GM23338 (cell line): ENCODE results near the gene OR13C3. TPM values are rescaled to one million over a fixed set of nuclear protein-coding genes. Genes with fewer than 3 reads are reported as not detected.

ENCODE experiments used
- ATAC-seq: fragments of 200-7000 bp; cut with Tn5 transposase; 3 replicates; pipeline ENCODE4 v1.9.1; 2020
- DNase-seq: peaks from one replicate; pipeline ENCODE4 v3.0.0-alpha.2; 2015; ENCODE audit warnings: low spot score
- H2AFZ ChIP-seq: fragments of 200-600 bp; sonication (generic); 2 replicates; pipeline ENCODE4 v1.8.0; 2016; ENCODE audit warnings: antibody characterized with exemption, mild to moderate bottlenecking, moderate library complexity
- H3F3A ChIP-seq: fragments of 200-600 bp; sonication (generic); replicated peaks from 2 replicates; pipeline ENCODE4 v1.8.0; 2017; ENCODE audit warnings: antibody characterized with exemption, mixed run types, low read depth
- H3K27ac ChIP-seq: fragments of 200-600 bp; sonication (generic); 2 replicates; pipeline ENCODE4 v1.6.1; 2016; ENCODE audit warnings: low read depth
- H3K27me3 ChIP-seq: fragments of 200-600 bp; sonication (generic); 2 replicates; pipeline ENCODE4 v1.8.0; 2016; ENCODE audit warnings: mild to moderate bottlenecking, mixed run types, moderate library complexity; ENCODE audit not compliant: insufficient read depth
- H3K36me3 ChIP-seq: fragments of 200-600 bp; sonication (generic); 2 replicates; pipeline ENCODE4 v1.8.0; 2016; ENCODE audit warnings: mild to moderate bottlenecking; ENCODE audit not compliant: insufficient read depth
- H3K4me1 ChIP-seq: fragments of 200-600 bp; sonication (generic); 2 replicates; pipeline ENCODE4 v1.8.0; 2016; ENCODE audit warnings: mild to moderate bottlenecking, moderate library complexity; ENCODE audit not compliant: insufficient read depth
- H3K4me2 ChIP-seq: fragments of 200-600 bp; sonication (generic); 2 replicates; pipeline ENCODE4 v1.7.1; 2017; ENCODE audit warnings: mixed run types
- H3K4me3 ChIP-seq: fragments of 200-600 bp; sonication (generic); 2 replicates; pipeline ENCODE4 v1.6.1; 2016; ENCODE audit warnings: mixed run types
- H3K79me2 ChIP-seq: fragments of 200-600 bp; sonication (generic); replicated peaks from 2 replicates; pipeline ENCODE4 v1.8.0; 2017; ENCODE audit warnings: mild to moderate bottlenecking; ENCODE audit not compliant: insufficient read depth
- H3K9me2 ChIP-seq: fragments of 200-600 bp; sonication (generic); 2 replicates; pipeline ENCODE4 v1.8.0; 2017; ENCODE audit not compliant: insufficient read depth
- H4K20me1 ChIP-seq: fragments of 200-600 bp; sonication (generic); replicated peaks from 2 replicates; pipeline ENCODE4 v1.8.0; 2017; ENCODE audit warnings: mild to moderate bottlenecking; ENCODE audit not compliant: insufficient read depth
- H3K27ac Mint-ChIP-seq: 2 replicates; pipeline ENCODE4 v1.8.0; 2020; ENCODE audit warnings: inconsistent platforms, mild to moderate bottlenecking, moderate library complexity, mixed read lengths
- H3K27me3 Mint-ChIP-seq: 3 replicates; pipeline ENCODE4 v1.8.0; 2022; ENCODE audit warnings: low read depth, mild to moderate bottlenecking, moderate library complexity, mixed read lengths, inconsistent platforms; ENCODE audit not compliant: insufficient read depth, poor library complexity
- H3K36me3 Mint-ChIP-seq: 3 replicates; pipeline ENCODE4 v1.8.0; 2021; ENCODE audit warnings: low read depth, mild to moderate bottlenecking, inconsistent platforms, moderate library complexity, mixed read lengths
- H3K4me1 Mint-ChIP-seq: 3 replicates; pipeline ENCODE4 v1.8.0; 2020; ENCODE audit warnings: mild to moderate bottlenecking, inconsistent platforms, mixed read lengths
- H3K4me3 Mint-ChIP-seq: 3 replicates; pipeline ENCODE4 v1.8.0; 2021; ENCODE audit warnings: moderate library complexity, mild to moderate bottlenecking, inconsistent platforms, mixed read lengths
- H3K9me3 Mint-ChIP-seq: 3 replicates; pipeline ENCODE4 v1.8.0; 2020; ENCODE audit warnings: moderate library complexity, mild to moderate bottlenecking, inconsistent platforms, mixed read lengths
- CREB1 ChIP-seq: fragments of 250-450 bp; sonication (Bioruptor Pico); IDR thresholded peaks from 2 replicates; pipeline ENCODE4 v1.5.0; 2020; ENCODE audit warnings: low read depth, mild to moderate bottlenecking, moderate library complexity
- EZH2 ChIP-seq: fragments of 200-600 bp; sonication (generic); IDR thresholded peaks from one replicate; pipeline ENCODE4 v1.8.0; 2017; ENCODE audit warnings: antibody characterized with exemption, mild to moderate bottlenecking, low read depth; ENCODE audit not compliant: unreplicated experiment
- EZH2phosphoT487 ChIP-seq: fragments of 200-600 bp; sonication (generic); IDR thresholded peaks from one replicate; pipeline ENCODE4 v1.8.1; 2018; ENCODE audit warnings: antibody characterized with exemption; ENCODE audit not compliant: unreplicated experiment
- JUNB ChIP-seq: IDR thresholded peaks from one replicate; pipeline ENCODE4 v1.6.1; 2016; ENCODE audit warnings: antibody characterized with exemption; ENCODE audit not compliant: unreplicated experiment
- NANOG ChIP-seq: IDR thresholded peaks from 2 replicates; pipeline ENCODE4 v1.6.1; 2016; ENCODE audit warnings: antibody characterized with exemption, borderline replicate concordance
- POLR2AphosphoS5 ChIP-seq: IDR thresholded peaks from 2 replicates; pipeline ENCODE4 v1.6.1; 2016; ENCODE audit warnings: antibody characterized with exemption, low read depth
- STAT1 ChIP-seq: IDR thresholded peaks from one replicate; pipeline ENCODE4 v1.6.1; 2016; ENCODE audit warnings: antibody characterized with exemption; ENCODE audit not compliant: unreplicated experiment
- ZNF114 ChIP-seq: fragments of 250-450 bp; sonication (Bioruptor Pico); IDR thresholded peaks from 2 replicates; pipeline ENCODE4 v1.5.0; 2020; ENCODE audit warnings: mild to moderate bottlenecking, moderate library complexity
- ZNF331 ChIP-seq: fragments of 250-450 bp; sonication (Bioruptor Pico); IDR thresholded peaks from 2 replicates; pipeline ENCODE4 v1.5.0; 2020; ENCODE audit warnings: low read depth, mild to moderate bottlenecking, moderate library complexity
- polyA plus RNA-seq: library from polyadenylated mRNA; unstranded; fragments of >200 nt; fragmentation: Nextera tagmentation; extraction: Ambion mirVana; gene quantifications from 2 replicates; pipeline ENCODE4 v1.2.1, GENCODE V29; 2016
- total RNA-seq: library from RNA; depleted of rRNA; stranded (reverse); fragments of >200 nt; shearing (Covaris generic); gene quantifications from 2 replicates; pipeline ENCODE4 v1.2.3, GENCODE V29; 2014
- TF ChIP-seq, protein P1 (sequence below): IDR thresholded peaks from 2 replicates; pipeline ENCODE4 v1.6.1; 2016; ENCODE audit warnings: antibody characterized with exemption
- TF ChIP-seq, protein P2 (sequence below), 2 experiments: fragments of 200-600 bp in 1 of 2; sonication (generic) in 1 of 2; conservative IDR thresholded peaks; 2 replicates each; pipeline versions ENCODE4 v1.5.1 to v1.6.1; 2016 to 2017; ENCODE audit warnings: antibody characterized with exemption in 2 of 2, low read depth in 2 of 2, mild to moderate bottlenecking in 2 of 2, moderate library complexity in 1 of 2
- TF ChIP-seq, protein P3 (sequence below): IDR thresholded peaks from one replicate; pipeline ENCODE4 v1.6.1; 2018; ENCODE audit warnings: antibody characterized with exemption; ENCODE audit not compliant: unreplicated experiment
- TF ChIP-seq, protein P4 (sequence below): fragments of 250-450 bp; sonication (Bioruptor Pico); IDR thresholded peaks from 2 replicates; pipeline ENCODE4 v1.5.0; 2020; ENCODE audit warnings: mild to moderate bottlenecking, moderate library complexity

Gene OR13C3
- total and polyA plus RNA-seq, 2 experiments from 2014 or later = not detected

DNA sequence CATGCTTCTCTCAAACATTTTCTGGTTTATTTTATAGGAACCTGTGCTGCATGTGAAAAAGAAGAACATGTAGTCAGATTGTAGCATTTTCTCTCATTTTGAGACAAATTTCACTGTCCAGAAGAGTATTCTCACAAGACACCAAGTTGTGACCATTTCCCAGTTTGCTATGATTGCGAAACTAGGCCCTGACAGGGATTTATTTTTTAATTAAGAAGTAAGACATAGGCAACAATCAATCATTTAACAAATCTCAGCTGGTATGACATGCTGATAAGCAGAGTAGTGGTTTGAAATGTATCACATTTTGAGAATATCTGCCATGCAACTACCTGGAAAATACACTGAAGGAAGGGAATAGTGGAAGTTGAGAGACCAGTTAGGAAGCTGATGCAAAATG, 43.9 kb upstream of the OR13C3 start:
- Mint-ChIP-seq H3K36me3 (no peaks in the 10 kb centered on the region), H3K9me3 (no peaks in the 10 kb centered on the region), H3K27ac (no peak overlapping the region), H3K4me1 (no peaks in the 10 kb centered on the region), H3K27me3 (no peaks in the 10 kb centered on the region), H3K4me3 (no peak overlapping the region)
- H3K4me1 ChIP-seq = no peaks in the 10 kb centered on the region
- H3K27me3 ChIP-seq = no peaks in the 10 kb centered on the region
- H3K4me2 ChIP-seq = no peak overlapping the region
- no peaks in the 10 kb centered on the region for H3K79me2 ChIP-seq
- ATAC-seq (no peak), DNase-seq (no peak)
- H3K4me3 ChIP-seq = no peak overlapping the region
- H3K9me2 ChIP-seq = no peaks in the 10 kb centered on the region
- H3F3A ChIP-seq = no peaks in the 10 kb centered on the region
- H3K36me3 ChIP-seq = no peaks in the 10 kb centered on the region
- no peaks in the 10 kb centered on the region for H4K20me1 ChIP-seq
- no peak for TF ChIP-seq JUNB
- no peak for TF ChIP-seq NANOG
- no peak for TF ChIP-seq EZH2phosphoT487
- TF ChIP-seq, protein P1, sequence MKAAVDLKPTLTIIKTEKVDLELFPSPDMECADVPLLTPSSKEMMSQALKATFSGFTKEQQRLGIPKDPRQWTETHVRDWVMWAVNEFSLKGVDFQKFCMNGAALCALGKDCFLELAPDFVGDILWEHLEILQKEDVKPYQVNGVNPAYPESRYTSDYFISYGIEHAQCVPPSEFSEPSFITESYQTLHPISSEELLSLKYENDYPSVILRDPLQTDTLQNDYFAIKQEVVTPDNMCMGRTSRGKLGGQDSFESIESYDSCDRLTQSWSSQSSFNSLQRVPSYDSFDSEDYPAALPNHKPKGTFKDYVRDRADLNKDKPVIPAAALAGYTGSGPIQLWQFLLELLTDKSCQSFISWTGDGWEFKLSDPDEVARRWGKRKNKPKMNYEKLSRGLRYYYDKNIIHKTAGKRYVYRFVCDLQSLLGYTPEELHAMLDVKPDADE = no peak
- no peak for TF ChIP-seq ZNF331
- TF ChIP-seq POLR2AphosphoS5 = no peak
- no peak for TF ChIP-seq ZNF114 (CRISPR knock-in tag)
- TF ChIP-seq CREB1 (CRISPR knock-in tag) = no peak
- TF ChIP-seq, protein P2, sequence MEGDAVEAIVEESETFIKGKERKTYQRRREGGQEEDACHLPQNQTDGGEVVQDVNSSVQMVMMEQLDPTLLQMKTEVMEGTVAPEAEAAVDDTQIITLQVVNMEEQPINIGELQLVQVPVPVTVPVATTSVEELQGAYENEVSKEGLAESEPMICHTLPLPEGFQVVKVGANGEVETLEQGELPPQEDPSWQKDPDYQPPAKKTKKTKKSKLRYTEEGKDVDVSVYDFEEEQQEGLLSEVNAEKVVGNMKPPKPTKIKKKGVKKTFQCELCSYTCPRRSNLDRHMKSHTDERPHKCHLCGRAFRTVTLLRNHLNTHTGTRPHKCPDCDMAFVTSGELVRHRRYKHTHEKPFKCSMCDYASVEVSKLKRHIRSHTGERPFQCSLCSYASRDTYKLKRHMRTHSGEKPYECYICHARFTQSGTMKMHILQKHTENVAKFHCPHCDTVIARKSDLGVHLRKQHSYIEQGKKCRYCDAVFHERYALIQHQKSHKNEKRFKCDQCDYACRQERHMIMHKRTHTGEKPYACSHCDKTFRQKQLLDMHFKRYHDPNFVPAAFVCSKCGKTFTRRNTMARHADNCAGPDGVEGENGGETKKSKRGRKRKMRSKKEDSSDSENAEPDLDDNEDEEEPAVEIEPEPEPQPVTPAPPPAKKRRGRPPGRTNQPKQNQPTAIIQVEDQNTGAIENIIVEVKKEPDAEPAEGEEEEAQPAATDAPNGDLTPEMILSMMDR (conservative IDR thresholded peaks at IDR 0.05; ENCODE audit: low read depth in 2 of 2) = no peak
- no peak for TF ChIP-seq EZH2
- TF ChIP-seq, protein P3, sequence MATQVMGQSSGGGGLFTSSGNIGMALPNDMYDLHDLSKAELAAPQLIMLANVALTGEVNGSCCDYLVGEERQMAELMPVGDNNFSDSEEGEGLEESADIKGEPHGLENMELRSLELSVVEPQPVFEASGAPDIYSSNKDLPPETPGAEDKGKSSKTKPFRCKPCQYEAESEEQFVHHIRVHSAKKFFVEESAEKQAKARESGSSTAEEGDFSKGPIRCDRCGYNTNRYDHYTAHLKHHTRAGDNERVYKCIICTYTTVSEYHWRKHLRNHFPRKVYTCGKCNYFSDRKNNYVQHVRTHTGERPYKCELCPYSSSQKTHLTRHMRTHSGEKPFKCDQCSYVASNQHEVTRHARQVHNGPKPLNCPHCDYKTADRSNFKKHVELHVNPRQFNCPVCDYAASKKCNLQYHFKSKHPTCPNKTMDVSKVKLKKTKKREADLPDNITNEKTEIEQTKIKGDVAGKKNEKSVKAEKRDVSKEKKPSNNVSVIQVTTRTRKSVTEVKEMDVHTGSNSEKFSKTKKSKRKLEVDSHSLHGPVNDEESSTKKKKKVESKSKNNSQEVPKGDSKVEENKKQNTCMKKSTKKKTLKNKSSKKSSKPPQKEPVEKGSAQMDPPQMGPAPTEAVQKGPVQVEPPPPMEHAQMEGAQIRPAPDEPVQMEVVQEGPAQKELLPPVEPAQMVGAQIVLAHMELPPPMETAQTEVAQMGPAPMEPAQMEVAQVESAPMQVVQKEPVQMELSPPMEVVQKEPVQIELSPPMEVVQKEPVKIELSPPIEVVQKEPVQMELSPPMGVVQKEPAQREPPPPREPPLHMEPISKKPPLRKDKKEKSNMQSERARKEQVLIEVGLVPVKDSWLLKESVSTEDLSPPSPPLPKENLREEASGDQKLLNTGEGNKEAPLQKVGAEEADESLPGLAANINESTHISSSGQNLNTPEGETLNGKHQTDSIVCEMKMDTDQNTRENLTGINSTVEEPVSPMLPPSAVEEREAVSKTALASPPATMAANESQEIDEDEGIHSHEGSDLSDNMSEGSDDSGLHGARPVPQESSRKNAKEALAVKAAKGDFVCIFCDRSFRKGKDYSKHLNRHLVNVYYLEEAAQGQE = no peak
- TF ChIP-seq, protein P4, sequence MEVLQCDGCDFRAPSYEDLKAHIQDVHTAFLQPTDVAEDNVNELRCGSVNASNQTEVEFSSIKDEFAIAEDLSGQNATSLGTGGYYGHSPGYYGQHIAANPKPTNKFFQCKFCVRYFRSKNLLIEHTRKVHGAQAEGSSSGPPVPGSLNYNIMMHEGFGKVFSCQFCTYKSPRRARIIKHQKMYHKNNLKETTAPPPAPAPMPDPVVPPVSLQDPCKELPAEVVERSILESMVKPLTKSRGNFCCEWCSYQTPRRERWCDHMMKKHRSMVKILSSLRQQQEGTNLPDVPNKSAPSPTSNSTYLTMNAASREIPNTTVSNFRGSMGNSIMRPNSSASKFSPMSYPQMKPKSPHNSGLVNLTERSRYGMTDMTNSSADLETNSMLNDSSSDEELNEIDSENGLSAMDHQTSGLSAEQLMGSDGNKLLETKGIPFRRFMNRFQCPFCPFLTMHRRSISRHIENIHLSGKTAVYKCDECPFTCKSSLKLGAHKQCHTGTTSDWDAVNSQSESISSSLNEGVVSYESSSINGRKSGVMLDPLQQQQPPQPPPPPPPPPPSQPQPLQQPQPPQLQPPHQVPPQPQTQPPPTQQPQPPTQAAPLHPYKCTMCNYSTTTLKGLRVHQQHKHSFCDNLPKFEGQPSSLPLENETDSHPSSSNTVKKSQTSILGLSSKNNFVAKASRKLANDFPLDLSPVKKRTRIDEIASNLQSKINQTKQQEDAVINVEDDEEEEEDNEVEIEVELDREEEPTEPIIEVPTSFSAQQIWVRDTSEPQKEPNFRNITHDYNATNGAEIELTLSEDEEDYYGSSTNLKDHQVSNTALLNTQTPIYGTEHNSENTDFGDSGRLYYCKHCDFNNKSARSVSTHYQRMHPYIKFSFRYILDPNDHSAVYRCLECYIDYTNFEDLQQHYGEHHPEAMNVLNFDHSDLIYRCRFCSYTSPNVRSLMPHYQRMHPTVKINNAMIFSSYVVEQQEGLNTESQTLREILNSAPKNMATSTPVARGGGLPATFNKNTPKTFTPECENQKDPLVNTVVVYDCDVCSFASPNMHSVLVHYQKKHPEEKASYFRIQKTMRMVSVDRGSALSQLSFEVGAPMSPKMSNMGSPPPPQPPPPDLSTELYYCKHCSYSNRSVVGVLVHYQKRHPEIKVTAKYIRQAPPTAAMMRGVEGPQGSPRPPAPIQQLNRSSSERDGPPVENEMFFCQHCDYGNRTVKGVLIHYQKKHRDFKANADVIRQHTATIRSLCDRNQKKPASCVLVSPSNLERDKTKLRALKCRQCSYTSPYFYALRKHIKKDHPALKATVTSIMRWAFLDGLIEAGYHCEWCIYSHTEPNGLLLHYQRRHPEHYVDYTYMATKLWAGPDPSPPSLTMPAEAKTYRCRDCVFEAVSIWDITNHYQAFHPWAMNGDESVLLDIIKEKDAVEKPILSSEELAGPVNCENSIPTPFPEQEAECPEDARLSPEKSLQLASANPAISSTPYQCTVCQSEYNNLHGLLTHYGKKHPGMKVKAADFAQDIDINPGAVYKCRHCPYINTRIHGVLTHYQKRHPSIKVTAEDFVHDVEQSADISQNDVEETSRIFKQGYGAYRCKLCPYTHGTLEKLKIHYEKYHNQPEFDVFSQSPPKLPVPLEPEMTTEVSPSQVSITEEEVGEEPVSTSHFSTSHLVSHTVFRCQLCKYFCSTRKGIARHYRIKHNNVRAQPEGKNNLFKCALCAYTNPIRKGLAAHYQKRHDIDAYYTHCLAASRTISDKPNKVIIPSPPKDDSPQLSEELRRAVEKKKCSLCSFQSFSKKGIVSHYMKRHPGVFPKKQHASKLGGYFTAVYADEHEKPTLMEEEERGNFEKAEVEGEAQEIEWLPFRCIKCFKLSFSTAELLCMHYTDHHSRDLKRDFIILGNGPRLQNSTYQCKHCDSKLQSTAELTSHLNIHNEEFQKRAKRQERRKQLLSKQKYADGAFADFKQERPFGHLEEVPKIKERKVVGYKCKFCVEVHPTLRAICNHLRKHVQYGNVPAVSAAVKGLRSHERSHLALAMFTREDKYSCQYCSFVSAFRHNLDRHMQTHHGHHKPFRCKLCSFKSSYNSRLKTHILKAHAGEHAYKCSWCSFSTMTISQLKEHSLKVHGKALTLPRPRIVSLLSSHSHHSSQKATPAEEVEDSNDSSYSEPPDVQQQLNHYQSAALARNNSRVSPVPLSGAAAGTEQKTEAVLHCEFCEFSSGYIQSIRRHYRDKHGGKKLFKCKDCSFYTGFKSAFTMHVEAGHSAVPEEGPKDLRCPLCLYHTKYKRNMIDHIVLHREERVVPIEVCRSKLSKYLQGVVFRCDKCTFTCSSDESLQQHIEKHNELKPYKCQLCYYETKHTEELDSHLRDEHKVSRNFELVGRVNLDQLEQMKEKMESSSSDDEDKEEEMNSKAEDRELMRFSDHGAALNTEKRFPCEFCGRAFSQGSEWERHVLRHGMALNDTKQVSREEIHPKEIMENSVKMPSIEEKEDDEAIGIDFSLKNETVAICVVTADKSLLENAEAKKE (CRISPR knock-in tag) = no peak
- TF ChIP-seq STAT1 = no peak
- no peak overlapping the region for H2AFZ ChIP-seq
- no peak overlapping the region for H3K27ac ChIP-seq
